Astrocyte (in vitro differentiated cells and primary cell): Measurements from ENCODE around the gene PLEKHA1. TPM values are rescaled to one million over a fixed set of nuclear protein-coding genes. Genes with fewer than 3 reads are reported as not detected.

Source experiments
- DNase-seq: peaks from one replicate; pipeline ENCODE4 v3.0.0-alpha.2; 2010; ENCODE audit warnings: low read depth
- FAIRE-seq: peaks from 2 replicates; lab custom pipeline; 2011; peaks lifted over from hg19 to GRCh38; lab: Jason Lieb, UNC
- H2AFZ ChIP-seq: 2 replicates; pipeline ENCODE4 v1.6.0; 2012; ENCODE audit warnings: low read depth, low read length, inconsistent platforms
- H3K27ac ChIP-seq: 2 replicates; pipeline ENCODE4 v1.5.1; 2011; ENCODE audit warnings: low read depth, low read length, inconsistent platforms
- H3K27me3 ChIP-seq: 2 replicates; pipeline ENCODE4 v1.6.0; 2011; ENCODE audit warnings: low read length, inconsistent platforms; ENCODE audit not compliant: insufficient read depth
- H3K36me3 ChIP-seq: 2 replicates; pipeline ENCODE4 v1.5.1; 2011; ENCODE audit warnings: low read length, inconsistent platforms; ENCODE audit not compliant: insufficient read depth
- H3K4me1 ChIP-seq: 2 replicates; pipeline ENCODE4 v1.5.1; 2011; ENCODE audit warnings: low read length, inconsistent platforms; ENCODE audit not compliant: insufficient read depth
- H3K4me2 ChIP-seq: 2 replicates; pipeline ENCODE4 v1.6.0; 2012; ENCODE audit warnings: low read length, inconsistent platforms
- H3K4me3 ChIP-seq: 2 replicates; pipeline ENCODE4 v1.5.1; 2011; ENCODE audit warnings: low read depth, mild to moderate bottlenecking, low read length, inconsistent platforms; ENCODE audit not compliant: insufficient read depth
- H3K79me2 ChIP-seq: 2 replicates; pipeline ENCODE4 v1.6.0; 2012; ENCODE audit warnings: mild to moderate bottlenecking, low read length, inconsistent platforms; ENCODE audit not compliant: insufficient read depth
- H3K9ac ChIP-seq: 2 replicates; pipeline ENCODE4 v1.6.0; 2012; ENCODE audit warnings: mild to moderate bottlenecking, low read length, inconsistent platforms
- H3K9me3 ChIP-seq: 2 replicates; pipeline ENCODE4 v1.5.1; 2012; ENCODE audit warnings: low read depth, mild to moderate bottlenecking, low read length, inconsistent platforms; ENCODE audit not compliant: insufficient read depth
- H4K20me1 ChIP-seq: 2 replicates; pipeline ENCODE4 v1.6.0; 2012; ENCODE audit warnings: low read length, inconsistent platforms; ENCODE audit not compliant: insufficient read depth
- H3K27ac Mint-ChIP-seq: one replicate; pipeline ENCODE4 v1.8.0; 2021; ENCODE audit warnings: mild to moderate bottlenecking, mixed read lengths; ENCODE audit not compliant: unreplicated experiment
- H3K27me3 Mint-ChIP-seq: one replicate; pipeline ENCODE4 v1.8.0; 2021; ENCODE audit warnings: low read depth, mixed read lengths; ENCODE audit not compliant: unreplicated experiment
- H3K36me3 Mint-ChIP-seq: one replicate; pipeline ENCODE4 v1.8.0; 2021; ENCODE audit warnings: low read depth, mixed read lengths; ENCODE audit not compliant: unreplicated experiment
- H3K4me1 Mint-ChIP-seq: one replicate; pipeline ENCODE4 v1.8.0; 2021; ENCODE audit warnings: low read depth, mixed read lengths; ENCODE audit not compliant: unreplicated experiment
- H3K4me3 Mint-ChIP-seq: one replicate; pipeline ENCODE4 v1.8.0; 2021; ENCODE audit warnings: mild to moderate bottlenecking, moderate library complexity, mixed read lengths; ENCODE audit not compliant: unreplicated experiment
- H3K9me3 Mint-ChIP-seq: one replicate; pipeline ENCODE4 v1.8.0; 2021; ENCODE audit warnings: mild to moderate bottlenecking, mixed read lengths; ENCODE audit not compliant: unreplicated experiment
- EZH2 ChIP-seq: IDR thresholded peaks from 2 replicates; pipeline ENCODE4 v1.6.1; 2012; ENCODE audit warnings: mild to moderate bottlenecking, low read length, inconsistent platforms; ENCODE audit not compliant: insufficient read depth
- total RNA-seq: library from RNA; stranded (reverse); gene quantifications from 2 replicates; pipeline ENCODE4 v1.2.1, GENCODE V29; 2021
- TF ChIP-seq, protein P1 (sequence below): IDR thresholded peaks from 2 replicates; pipeline ENCODE4 v1.5.1; 2011; ENCODE audit warnings: low read depth, mild to moderate bottlenecking, inconsistent platforms, low read length, moderate library complexity; ENCODE audit not compliant: insufficient read depth

The PLEKHA1 gene
- total RNA-seq, 1 donor from 2014 or later: 31.7 TPM

DNA sequence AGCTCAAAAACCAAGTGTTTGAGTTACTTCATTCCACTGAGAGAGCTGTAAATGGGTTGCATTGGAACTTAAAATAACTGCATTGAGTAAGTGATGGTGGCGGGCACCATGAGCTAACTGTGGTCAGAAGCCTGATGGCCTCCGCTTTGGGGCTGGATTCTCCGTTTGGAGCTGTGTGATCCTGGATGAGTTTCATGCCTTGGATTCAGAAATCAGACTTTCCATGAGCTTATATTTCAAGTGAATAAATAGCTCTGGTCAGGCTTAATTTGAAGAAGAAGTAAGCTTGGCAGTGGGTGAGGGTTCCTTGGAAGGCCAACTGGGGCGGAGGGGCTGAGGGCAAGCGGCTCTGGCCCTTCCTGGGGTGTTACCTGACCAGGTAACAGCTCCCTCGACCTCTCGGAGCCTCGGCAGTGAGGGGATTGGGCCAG, 92.5 kb downstream of the PLEKHA1 start:
- peaks cover 27% of the 10 kb centered on the region for H3K4me1 ChIP-seq
- peaks cover 14% of the 10 kb centered on the region for H3K36me3 Mint-ChIP-seq
- no peaks in the 10 kb centered on the region for H3K36me3 ChIP-seq
- no peak overlapping the region for H3K4me3 ChIP-seq
- peaks cover 11% of the 10 kb centered on the region for H3K4me1 Mint-ChIP-seq
- DNase-seq (no peak), FAIRE-seq (no peak)
- no peak overlapping the region for H2AFZ ChIP-seq
- no peak for TF ChIP-seq EZH2
- TF ChIP-seq, protein P1, sequence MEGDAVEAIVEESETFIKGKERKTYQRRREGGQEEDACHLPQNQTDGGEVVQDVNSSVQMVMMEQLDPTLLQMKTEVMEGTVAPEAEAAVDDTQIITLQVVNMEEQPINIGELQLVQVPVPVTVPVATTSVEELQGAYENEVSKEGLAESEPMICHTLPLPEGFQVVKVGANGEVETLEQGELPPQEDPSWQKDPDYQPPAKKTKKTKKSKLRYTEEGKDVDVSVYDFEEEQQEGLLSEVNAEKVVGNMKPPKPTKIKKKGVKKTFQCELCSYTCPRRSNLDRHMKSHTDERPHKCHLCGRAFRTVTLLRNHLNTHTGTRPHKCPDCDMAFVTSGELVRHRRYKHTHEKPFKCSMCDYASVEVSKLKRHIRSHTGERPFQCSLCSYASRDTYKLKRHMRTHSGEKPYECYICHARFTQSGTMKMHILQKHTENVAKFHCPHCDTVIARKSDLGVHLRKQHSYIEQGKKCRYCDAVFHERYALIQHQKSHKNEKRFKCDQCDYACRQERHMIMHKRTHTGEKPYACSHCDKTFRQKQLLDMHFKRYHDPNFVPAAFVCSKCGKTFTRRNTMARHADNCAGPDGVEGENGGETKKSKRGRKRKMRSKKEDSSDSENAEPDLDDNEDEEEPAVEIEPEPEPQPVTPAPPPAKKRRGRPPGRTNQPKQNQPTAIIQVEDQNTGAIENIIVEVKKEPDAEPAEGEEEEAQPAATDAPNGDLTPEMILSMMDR: no peak
- no peak overlapping the region for H3K4me2 ChIP-seq
- peaks cover 23% of the 10 kb centered on the region for H3K79me2 ChIP-seq
- H3K27me3 ChIP-seq: peaks cover 5% of the 10 kb centered on the region
- H3K27ac Mint-ChIP-seq: no peak overlapping the region
- no peaks in the 10 kb centered on the region for H3K9me3 ChIP-seq
- no peak overlapping the region for H3K9ac ChIP-seq
- no peaks in the 10 kb centered on the region for H3K9me3 Mint-ChIP-seq
- no peak overlapping the region for H3K27ac ChIP-seq
- H4K20me1 ChIP-seq: peaks cover 47% of the 10 kb centered on the region
- H3K4me3 Mint-ChIP-seq: no peak overlapping the region
- peaks cover 44% of the 10 kb centered on the region for H3K27me3 Mint-ChIP-seq

DNA sequence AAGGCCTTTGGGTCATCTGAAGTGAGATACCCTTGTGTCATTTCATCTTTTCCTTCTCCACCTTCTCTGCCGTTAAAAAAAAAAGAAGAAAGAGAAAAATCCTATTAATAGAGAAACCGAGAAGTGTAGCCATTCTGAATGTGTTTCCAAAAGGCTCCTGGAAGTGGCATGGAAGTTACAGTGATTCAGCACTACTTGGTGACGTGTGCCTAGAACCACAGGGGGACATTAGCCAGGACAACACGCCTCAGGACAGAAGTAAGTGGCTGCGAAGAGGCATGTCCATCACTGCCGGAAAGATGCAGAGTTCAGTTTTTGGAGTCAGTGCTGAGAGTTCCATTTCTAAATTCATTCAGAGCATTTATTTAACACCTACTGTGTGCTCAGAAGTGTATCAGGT, 93.2 kb downstream of the PLEKHA1 start:
- no peak overlapping the region for H3K4me3 Mint-ChIP-seq
- H3K4me3 ChIP-seq: no peak overlapping the region
- H3K36me3 Mint-ChIP-seq: peaks cover 14% of the 10 kb centered on the region
- H3K27me3 ChIP-seq: peaks cover 5% of the 10 kb centered on the region
- DNase-seq (no peak), FAIRE-seq (no peak)
- no peak overlapping the region for H3K27ac ChIP-seq
- H3K36me3 ChIP-seq: no peaks in the 10 kb centered on the region
- no peak overlapping the region for H3K4me2 ChIP-seq
- peaks cover 23% of the 10 kb centered on the region for H3K79me2 ChIP-seq
- H3K27ac Mint-ChIP-seq: no peak overlapping the region
- no peaks in the 10 kb centered on the region for H3K9me3 Mint-ChIP-seq
- peaks cover 27% of the 10 kb centered on the region for H3K4me1 ChIP-seq
- peaks cover 11% of the 10 kb centered on the region for H3K4me1 Mint-ChIP-seq
- peaks cover 38% of the 10 kb centered on the region for H3K27me3 Mint-ChIP-seq
- H3K9me3 ChIP-seq: no peaks in the 10 kb centered on the region
- no peak for TF ChIP-seq EZH2
- TF ChIP-seq, protein P1: no peak
- H2AFZ ChIP-seq: no peak overlapping the region
- no peak overlapping the region for H3K9ac ChIP-seq
- H4K20me1 ChIP-seq: peaks cover 45% of the 10 kb centered on the region

GRCh38 chr10:122468307-122468925, 93.9 kb downstream of the PLEKHA1 start:
- Histone ChIP-seq H3K36me3 (no peaks in the 10 kb centered on the region), H3K79me2 (peaks cover 19% of the 10 kb centered on the region), H3K9ac (no peak overlapping the region), H3K27ac (no peak overlapping the region), H3K27me3 (peaks cover 5% of the 10 kb centered on the region), H3K9me3 (no peaks in the 10 kb centered on the region), H4K20me1 (peaks cover 37% of the 10 kb centered on the region), H2AFZ (no peak overlapping the region), H3K4me1 (peaks cover 21% of the 10 kb centered on the region), H3K4me2 (peak overlapping the region; percentile 45), H3K4me3 (no peak overlapping the region)
- H3K36me3 Mint-ChIP-seq: peaks cover 14% of the 10 kb centered on the region
- peaks cover 7% of the 10 kb centered on the region for H3K4me1 Mint-ChIP-seq
- H3K4me3 Mint-ChIP-seq: no peak overlapping the region
- TF ChIP-seq, protein P1: no peak
- no peak for TF ChIP-seq EZH2
- peaks cover 31% of the 10 kb centered on the region for H3K27me3 Mint-ChIP-seq
- no peak for DNase-seq
- no peak for FAIRE-seq
- H3K9me3 Mint-ChIP-seq: no peaks in the 10 kb centered on the region
- H3K27ac Mint-ChIP-seq: no peak overlapping the region
